Muscle layer of duodenum (tissue), 2 donors: Measurements from ENCODE around the gene TMIGD3.

Experiments
- H3K27ac ChIP-seq: one replicate; pipeline ENCODE4 v1.7.0; 2013; ENCODE audit warnings: mild to moderate bottlenecking, low read length
- H3K27me3 ChIP-seq: one replicate; pipeline ENCODE4 v1.7.0; 2013; ENCODE audit warnings: low read depth, mild to moderate bottlenecking, control low read depth, low read length
- H3K36me3 ChIP-seq, 2 donors: one replicate each; pipeline ENCODE4 v1.7.0; 2013; ENCODE audit warnings: low read length in 2 of 2, control low read depth in 1 of 2, mild to moderate bottlenecking in 1 of 2; ENCODE audit not compliant: insufficient read depth in 2 of 2, control insufficient read depth in 1 of 2
- H3K4me1 ChIP-seq, 2 donors: one replicate each; pipeline ENCODE4 v1.7.0; 2013; ENCODE audit warnings: low read length in 2 of 2, mild to moderate bottlenecking in 2 of 2, control low read depth in 1 of 2, moderate library complexity in 1 of 2; ENCODE audit not compliant: insufficient read depth in 2 of 2, control insufficient read depth in 1 of 2
- H3K4me3 ChIP-seq, 2 donors: one replicate each; pipeline ENCODE4 v1.7.0; 2013; ENCODE audit warnings: low read length in 2 of 2, low read depth in 1 of 2, mild to moderate bottlenecking in 1 of 2
- H3K9me3 ChIP-seq, 2 donors: one replicate each; pipeline ENCODE4 v1.7.0; 2013; ENCODE audit warnings: low read length in 2 of 2, control low read depth in 1 of 2, mild to moderate bottlenecking in 1 of 2; ENCODE audit not compliant: control insufficient read depth in 1 of 2
- donor health status: healthy.

The TMIGD3 gene

GRCh38 chr1:111454859-111455641, 48.4 kb downstream of the TMIGD3 start:
- Histone ChIP-seq H3K4me1 (peaks cover 0 to 43% of the 10 kb centered on the region in 2 donors), H3K9me3 (no peaks in the 10 kb centered on the region), H3K36me3 (peaks cover 53 to 57% of the 10 kb centered on the region in 2 donors)

GRCh38 chr1:111453706-111454105, 49.7 kb downstream of the TMIGD3 start:
- H3K4me1 ChIP-seq, result peaks cover 0 to 46% of the 10 kb centered on the region in 2 donors
- H3K27ac ChIP-seq, result no peak overlapping the region
- H3K27me3 ChIP-seq, result no peaks in the 10 kb centered on the region
- no peak overlapping the region for H3K4me3 ChIP-seq
- H3K9me3 ChIP-seq, result no peaks in the 10 kb centered on the region
- peaks cover 44% of the 10 kb centered on the region in 2 donors for H3K36me3 ChIP-seq

More at GRCh38 chr1:111454859-111455641, 48.4 kb downstream of the TMIGD3 start:
- Histone ChIP-seq H3K4me3 (no peak overlapping the region), H3K27ac (no peak overlapping the region), H3K27me3 (no peaks in the 10 kb centered on the region)

DNA sequence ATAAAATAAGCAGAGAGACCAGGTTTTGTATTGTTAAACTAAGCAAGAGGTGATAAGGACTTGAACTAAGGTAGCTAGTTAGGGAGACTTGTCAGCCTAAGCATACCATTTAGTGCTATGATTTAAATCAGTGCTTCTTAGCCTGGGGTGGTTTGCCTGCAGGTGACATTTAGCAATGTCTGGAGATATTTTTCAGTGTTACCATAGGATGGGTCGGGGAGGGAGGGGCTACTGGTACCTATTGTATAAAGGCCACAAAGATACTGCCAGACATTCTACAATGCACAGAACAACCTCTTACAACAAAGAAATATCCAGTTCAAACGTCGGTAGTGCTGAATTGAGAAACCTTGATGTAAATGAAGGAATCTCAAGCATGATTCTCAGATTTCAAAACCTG, 50.9 kb downstream of the TMIGD3 start:
- H3K9me3 ChIP-seq, result no peaks in the 10 kb centered on the region
- H3K27me3 ChIP-seq, result no peaks in the 10 kb centered on the region
- H3K4me3 ChIP-seq, result no peak overlapping the region
- H3K36me3 ChIP-seq, result peaks cover 32% of the 10 kb centered on the region in 2 donors
- peaks cover 7 to 56% of the 10 kb centered on the region in 2 donors for H3K4me1 ChIP-seq
- H3K27ac ChIP-seq, result no peak overlapping the region

DNA sequence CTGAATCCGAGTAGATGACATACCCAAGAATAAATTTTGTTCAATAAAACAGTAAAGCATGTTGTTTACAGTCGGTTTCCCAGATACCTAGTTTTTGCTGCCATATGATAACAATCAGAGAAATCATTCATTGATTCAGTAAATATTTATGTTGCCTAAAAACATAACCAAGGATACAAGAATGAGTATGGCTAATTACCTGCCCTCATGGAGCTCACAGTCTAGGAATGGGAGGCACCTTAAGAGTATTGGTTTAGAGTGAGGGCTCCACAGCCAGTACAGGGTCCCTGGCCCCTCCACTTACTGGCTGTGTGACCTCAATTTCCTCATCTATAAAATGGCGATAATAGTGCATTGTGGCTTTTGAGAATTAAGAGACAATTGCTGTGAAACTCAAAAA, 53.2 kb downstream of the TMIGD3 start:
- Histone ChIP-seq H3K4me1 (peaks cover 10 to 57% of the 10 kb centered on the region in 2 donors), H3K27ac (peak overlapping the region; percentile 98)

GRCh38 chr1:111449703-111450017, 53.8 kb downstream of the TMIGD3 start:
- no peaks in the 10 kb centered on the region for H3K9me3 ChIP-seq
- peak overlapping the region; percentile 98 for H3K27ac ChIP-seq
- H3K27me3 ChIP-seq, result no peaks in the 10 kb centered on the region
- H3K4me3 ChIP-seq, result peak overlapping the region; percentile 98 to 99
- H3K36me3 ChIP-seq, result peaks cover 16 to 18% of the 10 kb centered on the region in 2 donors
- H3K4me1 ChIP-seq, result peaks cover 10 to 52% of the 10 kb centered on the region in 2 donors

More for the DNA sequence above, 53.2 kb downstream of the TMIGD3 start:
- Histone ChIP-seq H3K36me3 (peaks cover 16 to 18% of the 10 kb centered on the region in 2 donors), H3K9me3 (no peaks in the 10 kb centered on the region), H3K4me3 (peak overlapping the region; percentile 98 to 99), H3K27me3 (no peaks in the 10 kb centered on the region)

DNA sequence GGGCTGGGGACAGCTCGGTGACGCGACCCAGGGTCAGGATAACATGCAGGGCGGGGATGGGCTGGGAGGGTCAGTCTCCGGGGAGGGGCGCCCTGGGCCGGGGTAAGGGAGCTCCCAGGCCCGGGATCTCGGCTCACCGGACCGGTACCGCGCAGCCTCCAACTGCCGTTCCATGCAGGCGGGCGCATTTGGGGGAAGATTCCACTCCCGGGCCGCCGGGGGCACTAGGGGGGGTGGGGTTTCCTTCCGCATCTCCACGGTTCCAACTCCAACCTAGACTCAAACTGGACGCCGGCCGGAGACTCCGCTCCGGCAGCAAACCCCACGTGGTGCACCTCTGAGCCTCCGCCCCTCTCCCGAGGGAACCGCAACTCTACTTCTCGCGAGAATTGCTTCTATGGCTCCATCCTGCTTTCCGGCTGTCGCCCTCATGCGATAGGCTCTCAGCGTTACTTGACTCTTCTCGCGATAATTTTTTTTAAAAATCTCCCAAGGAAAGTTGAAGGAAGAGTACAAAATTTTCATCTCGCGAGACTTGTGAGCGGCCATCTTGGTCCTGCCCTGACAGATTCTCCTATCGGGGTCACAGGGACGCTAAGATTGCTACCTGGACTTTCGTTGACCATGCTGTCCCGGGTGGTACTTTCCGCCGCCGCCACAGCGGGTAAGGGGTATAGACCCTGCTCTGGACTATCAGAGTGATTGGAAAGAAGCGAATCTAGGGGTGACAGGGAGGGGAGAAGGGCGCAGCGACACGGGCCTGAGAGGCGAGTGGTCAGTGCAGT, 54.3 kb downstream of the TMIGD3 start, which contains the start of the genes ATP5PB and WDR77:
TSS of gene ATP5PB (plus strand) at position 547 of the 785 bp plus-strand sequence. CDS start at position 625, 78 bp downstream.
TSS of gene WDR77 (minus strand) at position 339 of the 785 bp plus-strand sequence. CDS start at position 252, 87 bp downstream.
- Histone ChIP-seq H3K4me3 (peak within 1 kb of the TSS; percentile 98 to 99), H3K9me3 (no peaks in the 10 kb centered on the region), H3K36me3 (peaks cover 14 to 16% of the 10 kb centered on the region in 2 donors), H3K4me1 (peaks cover 10 to 47% of the 10 kb centered on the region in 2 donors), H3K27ac (peak within 1 kb of the TSS; percentile 98), H3K27me3 (no peaks in the 10 kb centered on the region)

GRCh38 chr1:111448482-111448917, 54.9 kb downstream of the TMIGD3 start:
- no peaks in the 10 kb centered on the region for H3K9me3 ChIP-seq
- peaks cover 13 to 16% of the 10 kb centered on the region in 2 donors for H3K36me3 ChIP-seq
- H3K4me1 ChIP-seq, result peaks cover 10 to 42% of the 10 kb centered on the region in 2 donors
- no peaks in the 10 kb centered on the region for H3K27me3 ChIP-seq
- H3K4me3 ChIP-seq, result peak overlapping the region; percentile 98 to 99
- H3K27ac ChIP-seq, result peak overlapping the region; percentile 36

GRCh38 chr1:111446967-111447892, 56.2 kb downstream of the TMIGD3 start:
- H3K9me3 ChIP-seq, result no peaks in the 10 kb centered on the region
- peaks cover 10 to 36% of the 10 kb centered on the region in 2 donors for H3K4me1 ChIP-seq
- H3K27ac ChIP-seq, result no peak overlapping the region
- peak overlapping the region in 1 of 2 donors; percentile 99 for H3K4me3 ChIP-seq
- peaks cover 22 to 28% of the 10 kb centered on the region in 2 donors for H3K36me3 ChIP-seq
- no peaks in the 10 kb centered on the region for H3K27me3 ChIP-seq

GRCh38 chr1:111446546-111446945, 56.9 kb downstream of the TMIGD3 start:
- Histone ChIP-seq H3K4me3 (no peak overlapping the region), H3K36me3 (peaks cover 28 to 35% of the 10 kb centered on the region in 2 donors), H3K27ac (no peak overlapping the region), H3K4me1 (peaks cover 10 to 29% of the 10 kb centered on the region in 2 donors), H3K9me3 (no peaks in the 10 kb centered on the region), H3K27me3 (no peaks in the 10 kb centered on the region)

GRCh38 chr1:111444031-111444430, 59.4 kb downstream of the TMIGD3 start:
- H3K4me3 ChIP-seq, result no peak overlapping the region
- H3K27me3 ChIP-seq, result no peaks in the 10 kb centered on the region
- no peak overlapping the region for H3K27ac ChIP-seq
- H3K36me3 ChIP-seq, result peaks cover 44 to 59% of the 10 kb centered on the region in 2 donors
- H3K9me3 ChIP-seq, result no peaks in the 10 kb centered on the region
- H3K4me1 ChIP-seq, result peaks cover 10 to 11% of the 10 kb centered on the region in 2 donors
